ENCODE results near the gene SLC25A25. TPM values are rescaled to one million over a fixed set of nuclear protein-coding genes. Genes with fewer than 3 reads are reported as not detected.
A peak's percentile ranks its signal among the peaks of the same experiment; 100 is the strongest.

The SLC25A25 gene
- total and polyA plus RNA-seq, 10 of the 15 experiments (the other 5 are each of a cell fraction or from before 2014, with no cell fraction given): 0.04 to 17.1 (median 12.4) TPM; not detected in 1

- WGBS (ENCODE audit: insufficient coverage, insufficient replicate concordance, low lambda C conversion rate, missing lambda C conversion rate): 89% methylated on average over 26 of the region's 27 CpGs
- ChIA-PET POLR2A (no interaction called here), CTCF (no interaction called here), SMC1A (ENCODE audit: uncharacterized antibody, unreplicated experiment) (no interaction called here), RAD21 (ENCODE audit: unreplicated experiment) (no interaction called here)
- H3K4me1 ChIP-seq (ENCODE audit: control insufficient read depth, insufficient read depth, low read length): peaks cover 7% of the 10 kb centered on the region; the same call in 1 of the 2 replicates
- no TSS peak for BruUV-seq (replicated peaks)
- TF ChIP-seq CHD2 (IDR thresholded peaks at IDR 0.05; ENCODE audit: borderline replicate concordance, low read depth, low read length): no peak
- TF ChIP-seq IRF5 (IDR thresholded peaks at IDR 0.05; ENCODE audit: borderline replicate concordance): no peak
- TF ChIP-seq POLR2A (IDR thresholded peaks at IDR 0.05; ENCODE audit: low read depth, low read length): 0 out of 2 replicates have a peak, but pooled peaks have one; percentile 17
- TF ChIP-seq ATF2 (IDR thresholded peaks at IDR 0.05; ENCODE audit: low read length): no peak
- peaks cover 8 to 22% of the 10 kb centered on the region in 2 experiments; a peak in 3 of 4 replicates for H3K36me3 ChIP-seq (ENCODE audit: control insufficient read depth in 2 of 2, insufficient read depth in 2 of 2, low read length in 1 of 2)
- peaks cover 26% of the 10 kb centered on the region for H3K79me2 ChIP-seq (ENCODE audit: control insufficient read depth, insufficient read depth, low read length)
- ATAC-seq (no peak), DNase-seq (ENCODE audit: low read depth, low spot score) (no peak), FAIRE-seq (no peak)
- intact Hi-C loops (cut with micrococcal nuclease; ENCODE audit: unreplicated experiment) (no loop called here), in situ Hi-C loops (cut with MboI) (no loop called here)
- H3K4me2 ChIP-seq (ENCODE audit: control insufficient read depth, insufficient read depth): no peak overlapping the region
- no peaks in the 10 kb centered on the region for H3K27me3 ChIP-seq (replicated peaks in 1 of 2; ENCODE audit: control insufficient read depth in 2 of 2, insufficient read depth in 2 of 2, low read length in 1 of 2)
- no peak overlapping the region for H3K4me3 ChIP-seq
- H2AFZ ChIP-seq (ENCODE audit: control insufficient read depth, low read depth, low read length): no peak overlapping the region
- no peak overlapping the region for H3K9ac ChIP-seq (ENCODE audit: control insufficient read depth, insufficient read depth, low read length)
- no peaks in the 10 kb centered on the region for H4K20me1 ChIP-seq (ENCODE audit: control insufficient read depth, insufficient read depth)
- H3K27ac ChIP-seq (ENCODE audit: control insufficient read depth, insufficient read depth): no peak overlapping the region
- no peaks in the 10 kb centered on the region for H3K9me3 ChIP-seq (replicated peaks; ENCODE audit: control insufficient read depth, insufficient read depth, low read length)
Observed at GRCh38 chr9:128121924-128122808, 54.1 kb downstream of the SLC25A25 start.

All from GM12878 (cell line).